NCI-H748 (cell line): ENCODE data around the gene NLRP6.
"Not testable (repeated sequence)": the region's sequence is repeated elsewhere in the genome, so short reads cannot be mapped to it uniquely, and the experiment has no call there.

ENCODE experiments used
- DNase-seq: peaks from one replicate; lab custom pipeline; 2025; ENCODE audit not compliant: unreplicated experiment; lab: John Stamatoyannopoulos, UW

NLRP6 gene

GRCh38 chr11:278001-278951 is at the start of gene NLRP6:
TSS of gene NLRP6 (plus strand) at chr11:278407. CDS start at chr11:278570, 163 bp downstream.
- no peak for DNase-seq

- DNase-seq: no peak
Observed at GRCh38 chr11:230431-230830, 47.8 kb upstream of the NLRP6 start.

GRCh38 chr11:232783-233565 is 45.2 kb upstream of the NLRP6 start:
- DNase-seq: no peak

DNA sequence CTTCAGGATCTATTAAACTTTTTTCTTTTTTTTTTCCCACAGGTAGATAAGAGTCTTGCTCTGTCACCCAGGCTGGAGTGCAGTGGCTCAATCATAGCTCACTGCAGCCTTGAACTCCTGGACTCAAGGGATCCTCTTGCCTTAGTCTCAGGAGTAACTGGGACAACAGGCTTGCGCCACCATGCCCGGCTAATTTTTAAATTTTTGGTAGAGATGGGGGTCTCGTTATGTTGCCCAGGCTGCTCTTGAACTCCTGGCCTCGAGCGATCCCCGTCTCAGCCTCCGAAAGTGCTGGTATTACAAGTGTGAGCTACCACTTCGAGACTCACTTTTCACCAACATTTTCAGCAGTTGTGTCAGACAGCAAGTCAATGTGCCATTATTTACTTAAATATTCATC is 43.0 kb upstream of the NLRP6 start:
- no peak for DNase-seq

DNA sequence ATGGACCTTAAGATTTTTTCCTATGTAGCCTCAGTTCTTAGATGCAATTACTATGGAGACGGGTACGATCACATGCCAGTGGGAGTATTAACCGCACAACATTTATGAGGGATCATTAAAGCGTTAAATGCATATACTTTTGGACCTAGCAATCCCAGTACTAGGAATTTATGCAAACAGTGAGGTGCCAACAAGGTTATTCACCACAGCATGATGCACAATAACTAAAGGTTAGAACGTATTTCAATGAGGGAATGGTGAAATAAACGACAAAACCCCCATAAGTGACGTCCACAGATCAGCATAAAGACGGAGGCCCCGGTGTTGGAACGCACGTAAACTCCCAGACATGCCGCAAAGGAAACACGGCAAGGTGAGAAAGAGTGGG is 42.6 kb upstream of the NLRP6 start:
- no peak for DNase-seq

DNA sequence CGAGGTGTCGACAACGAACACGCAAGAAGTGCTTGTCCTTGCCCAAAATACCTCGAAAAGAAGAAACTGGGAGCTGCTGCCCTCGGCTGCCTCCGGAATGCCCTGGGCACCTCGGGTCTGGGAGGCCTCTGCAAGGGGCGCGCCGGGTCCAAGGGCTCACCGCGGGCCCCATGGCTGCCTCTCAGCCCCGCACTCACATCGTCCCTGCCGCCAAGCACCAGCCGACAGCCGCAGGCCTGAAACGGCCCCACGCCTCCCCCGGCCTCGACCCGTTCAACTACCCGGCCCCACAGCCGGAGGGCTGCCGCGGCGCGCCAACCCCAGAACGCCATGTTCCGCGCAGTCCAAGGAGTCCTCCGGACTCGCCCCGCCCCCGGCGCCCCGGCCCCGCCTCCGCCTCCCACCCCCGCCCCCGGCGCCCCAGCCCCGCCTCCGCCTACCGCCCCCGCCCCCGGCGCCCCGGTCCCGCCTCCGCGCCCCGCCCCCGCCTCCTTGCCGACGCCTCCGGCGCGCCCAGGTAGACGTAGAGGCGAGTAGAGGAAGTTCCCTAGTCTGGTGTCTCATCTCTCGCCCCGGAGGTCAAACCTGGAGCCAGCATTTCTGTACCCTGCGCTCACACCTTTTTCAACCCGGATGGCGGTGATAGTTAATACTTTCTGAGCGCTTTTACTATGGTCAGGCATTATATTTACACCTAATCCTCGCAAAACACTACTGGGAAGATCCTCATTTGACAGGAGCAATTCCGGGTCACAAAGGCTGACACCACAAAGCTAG is 42.0 kb upstream of the NLRP6 start, which contains the start of gene SIRT3:
TSS of gene SIRT3 (minus strand) at position 346 of the 777 bp plus-strand sequence. CDS start at position 332, 14 bp downstream.
- DNase-seq: peak; percentile 85

- DNase-seq: peak; percentile 90
Observed at GRCh38 chr11:236774-237767, 41.1 kb upstream of the NLRP6 start, which contains the start of gene PSMD13. TSS of gene PSMD13 (plus strand) at chr11:236976. CDS start at chr11:237050, 74 bp downstream.

GRCh38 chr11:238346-238745 is 39.9 kb upstream of the NLRP6 start:
- DNase-seq: not testable (repeated sequence)

DNA sequence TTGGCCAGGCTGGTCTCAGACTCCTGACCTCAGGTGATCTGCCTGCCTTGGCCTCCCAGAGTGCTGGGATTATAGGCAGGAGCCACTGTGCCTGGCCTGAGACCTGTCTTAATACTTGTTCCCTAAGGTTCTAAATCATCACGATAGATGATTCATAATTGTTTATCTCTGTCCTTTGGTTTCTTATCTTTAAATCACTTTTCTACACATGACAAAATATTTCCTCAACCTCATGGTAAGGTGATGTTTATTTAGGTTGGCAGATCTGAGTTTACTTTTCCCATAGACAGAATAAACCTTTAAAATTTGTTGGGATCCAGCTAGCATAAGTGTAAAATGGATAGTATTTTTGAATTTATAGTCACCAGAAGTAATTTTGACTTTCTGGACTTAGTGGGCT is 37.9 kb upstream of the NLRP6 start:
- DNase-seq: no peak

- no peak for DNase-seq
Observed at GRCh38 chr11:241634-242033, 36.6 kb upstream of the NLRP6 start.

GRCh38 chr11:244376-244775 is 33.8 kb upstream of the NLRP6 start:
- DNase-seq: no peak

- DNase-seq: no peak
Observed at GRCh38 chr11:249062-249461, 29.1 kb upstream of the NLRP6 start.

DNA sequence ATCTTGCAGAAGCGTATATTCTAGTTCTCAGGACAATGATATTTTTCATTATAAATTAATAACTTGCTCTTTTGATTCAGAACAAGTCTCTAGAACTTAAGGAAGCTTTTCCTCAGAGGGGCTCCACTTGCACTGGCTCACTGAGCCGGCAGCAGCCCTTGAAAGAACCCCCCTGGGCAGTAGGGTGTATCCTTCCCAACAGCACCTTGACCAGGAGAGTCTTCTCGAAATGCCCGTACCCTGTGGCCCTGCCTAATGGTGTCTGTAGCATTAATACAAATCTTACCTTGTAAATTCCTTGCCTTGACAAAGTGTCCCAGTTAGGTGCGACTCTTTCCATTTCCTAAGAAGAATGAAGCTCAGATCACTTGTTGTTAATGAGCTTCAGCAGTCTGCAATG is 27.9 kb upstream of the NLRP6 start:
- no peak for DNase-seq

GRCh38 chr11:250740-251299 is 27.4 kb upstream of the NLRP6 start:
- DNase-seq: peak; percentile 50

DNA sequence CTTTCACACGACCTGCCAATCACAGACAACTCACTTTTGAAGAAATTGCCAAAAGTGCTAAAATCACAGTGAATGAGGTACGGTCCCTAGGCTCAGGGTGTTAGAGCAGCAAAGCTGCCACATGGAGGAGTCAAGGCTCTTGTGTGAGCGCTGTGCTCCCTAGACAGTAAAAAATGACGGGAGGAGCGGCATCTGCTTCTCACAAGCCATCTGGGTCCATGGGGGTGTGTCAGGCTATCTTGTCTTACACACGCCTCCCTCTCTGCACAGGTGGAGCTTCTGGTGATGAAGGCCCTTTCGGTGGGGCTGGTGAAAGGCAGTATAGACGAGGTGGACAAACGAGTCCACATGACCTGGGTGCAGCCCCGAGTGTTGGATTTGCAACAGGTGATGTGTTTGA is 26.7 kb upstream of the NLRP6 start:
- DNase-seq: no peak

GRCh38 chr11:252666-253065 is 25.5 kb upstream of the NLRP6 start:
- no peak for DNase-seq

- no peak for DNase-seq
Observed at GRCh38 chr11:253160-253885, 24.9 kb upstream of the NLRP6 start.

DNA sequence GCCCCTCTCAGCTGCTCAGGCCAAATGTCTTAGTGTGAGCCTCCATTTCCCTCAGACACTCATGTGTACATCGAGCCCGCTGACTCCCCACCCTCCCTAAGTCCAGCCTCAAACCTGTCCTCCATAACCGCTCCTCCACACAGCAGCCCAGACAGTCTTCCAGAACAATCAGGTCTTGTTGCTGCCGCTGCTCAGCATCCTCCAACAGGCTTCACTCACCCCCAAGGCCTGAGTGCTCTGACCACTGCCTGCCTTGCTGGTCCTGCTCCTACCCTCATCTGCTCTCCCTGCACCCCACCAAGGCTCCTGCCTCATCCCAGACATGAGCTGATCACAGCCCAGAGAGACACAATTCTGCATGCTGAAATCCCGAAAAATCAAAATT is 24.3 kb upstream of the NLRP6 start:
- DNase-seq: no peak

DNA sequence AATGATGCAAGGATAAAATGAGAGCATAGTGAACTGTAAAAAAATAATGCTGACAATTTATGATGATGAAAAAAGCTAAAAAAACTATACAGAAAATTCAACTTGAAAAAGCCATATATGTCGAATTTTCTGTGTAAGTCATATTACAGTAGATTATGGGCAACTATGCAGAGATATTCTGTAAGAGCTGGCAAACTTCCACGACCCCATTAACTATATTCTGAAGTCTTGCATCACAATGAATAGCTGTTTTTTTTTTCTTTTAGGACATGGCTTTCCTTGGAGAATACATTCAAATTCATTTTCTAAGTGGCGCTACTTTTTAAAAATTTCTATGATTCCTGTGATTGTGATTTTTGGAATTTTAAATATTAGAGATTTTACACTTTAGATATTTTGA is 23.0 kb upstream of the NLRP6 start:
- DNase-seq: no peak
